ENCODE results near the gene ARMC5. TPM values are rescaled to one million over a fixed set of nuclear protein-coding genes. Genes with fewer than 3 reads are reported as not detected.

The ARMC5 gene
- polyA plus RNA-seq, 1 experiment = 6.4 TPM

- H3K36me3 ChIP-seq (ENCODE audit: control insufficient read depth, insufficient read depth, low read length) = peaks cover 7% of the 10 kb centered on the region
- CTCF ChIA-PET = interaction anchor here (0.7 to 3.0 kb wide), 7 partner anchors 10 to 308 kb away, joined by 3 to 7 read pairs (median 5); partner anchors contain the start of gene FUS
- H3K27me3 ChIP-seq (ENCODE audit: control insufficient read depth, insufficient read depth, low read length) = peaks cover 4% of the 10 kb centered on the region; the same call in 1 of the 2 replicates
- POLR2A ChIA-PET = no interaction called here
- peak overlapping the region; percentile 49 for H3K4me3 ChIP-seq (ENCODE audit: low read depth, low read length)
- TF ChIP-seq CTCF (IDR thresholded peaks at IDR 0.05; ENCODE audit: insufficient read depth, low read depth, low read length) = no peak
- no peak for DNase-seq (ENCODE audit: low read depth)
These were observed 28.6 kb downstream of the ARMC5 start for GRCh38 chr16:31487720-31488467.

- CTCF ChIA-PET = interaction anchor here (0.7 to 3.0 kb wide), 5 partner anchors 11 to 308 kb away, joined by 3 to 7 read pairs (median 5); partner anchors contain the start of gene FUS
- 0 out of 2 replicates have a peak, but pooled peaks have one; percentile 5 for TF ChIP-seq CTCF (IDR thresholded peaks at IDR 0.05; ENCODE audit: insufficient read depth, low read depth, low read length)
These were observed 29.4 kb downstream of the ARMC5 start for GRCh38 chr16:31488468-31489297.

GRCh38 chr16:31489298-31489564 is 29.9 kb downstream of the ARMC5 start:
- Histone ChIP-seq H3K4me3 (ENCODE audit: low read depth, low read length) (no peak overlapping the region), H3K27me3 (ENCODE audit: control insufficient read depth, insufficient read depth, low read length) (peaks cover 4% of the 10 kb centered on the region; the same call in 1 of the 2 replicates), H3K36me3 (ENCODE audit: control insufficient read depth, insufficient read depth, low read length) (peaks cover 19% of the 10 kb centered on the region)
- POLR2A ChIA-PET = no interaction called here
- CTCF ChIA-PET = interaction anchor here (1.4 to 3.0 kb wide), 3 partner anchors 13 to 29 kb away, joined by 3 to 7 read pairs (median 6); no protein-coding TSS in a partner anchor
- no peak for TF ChIP-seq CTCF (IDR thresholded peaks at IDR 0.05; ENCODE audit: insufficient read depth, low read depth, low read length)
- no peak for DNase-seq (ENCODE audit: low read depth)

More at GRCh38 chr16:31488468-31489297, 29.4 kb downstream of the ARMC5 start:
- Histone ChIP-seq H3K27me3 (ENCODE audit: control insufficient read depth, insufficient read depth, low read length) (peaks cover 4% of the 10 kb centered on the region; the same call in 1 of the 2 replicates), H3K36me3 (ENCODE audit: control insufficient read depth, insufficient read depth, low read length) (peaks cover 15% of the 10 kb centered on the region), H3K4me3 (ENCODE audit: low read depth, low read length) (peak overlapping the region; percentile 49)
- POLR2A ChIA-PET = no interaction called here
- DNase-seq (ENCODE audit: low read depth) = no peak

- peaks cover 21% of the 10 kb centered on the region for H3K36me3 ChIP-seq (ENCODE audit: control insufficient read depth, insufficient read depth, low read length)
- DNase-seq (ENCODE audit: low read depth) = no peak
- TF ChIP-seq CTCF (IDR thresholded peaks at IDR 0.05; ENCODE audit: insufficient read depth, low read depth, low read length) = no peak
- CTCF ChIA-PET = interaction anchor here (1.4 to 3.0 kb wide), 3 partner anchors 13 to 29 kb away, joined by 3 to 7 read pairs (median 6); no protein-coding TSS in a partner anchor
- peaks cover 4% of the 10 kb centered on the region; the same call in 1 of the 2 replicates for H3K27me3 ChIP-seq (ENCODE audit: control insufficient read depth, insufficient read depth, low read length)
- POLR2A ChIA-PET = no interaction called here
- H3K4me3 ChIP-seq (ENCODE audit: low read depth, low read length) = no peak overlapping the region
These were observed 30.6 kb downstream of the ARMC5 start for GRCh38 chr16:31489616-31490584.

Data from BJ (cell line).